Uterus (tissue), 4 donors: ENCODE data around the gene DOCK6. TPM values are rescaled to one million over a fixed set of nuclear protein-coding genes. Genes with fewer than 3 reads are reported as not detected.

Experiments
- DNase-seq, 2 donors: peaks; one replicate each; pipeline ENCODE4 v3.0.0-alpha.2; 2019 to 2020
- H3K27ac ChIP-seq, 2 donors: fragments of 200-600 bp; sonication (generic); 1 replicate in 1 of 2; 2 replicates in 1 of 2; pipeline ENCODE4 v1.5.1; 2016 to 2018
- H3K27me3 ChIP-seq, 2 donors: fragments of 200-600 bp; sonication (generic); one replicate each; pipeline ENCODE4 v1.5.1; 2018 to 2019; ENCODE audit warnings: control low read depth in 1 of 2
- H3K36me3 ChIP-seq, 2 donors: fragments of 200-600 bp; sonication (generic); one replicate each; pipeline ENCODE4 v1.5.1; 2019; ENCODE audit warnings: control low read depth in 1 of 2
- H3K4me1 ChIP-seq, 2 donors: fragments of 200-600 bp; sonication (generic); one replicate each; pipeline ENCODE4 v1.5.1; 2018 to 2019; ENCODE audit warnings: control low read depth in 1 of 2
- H3K4me3 ChIP-seq, 2 donors: fragments of 200-600 bp; sonication (generic); 1 replicate in 1 of 2; 2 replicates in 1 of 2; pipeline ENCODE4 v1.5.1; 2018 to 2019; ENCODE audit warnings: mild to moderate bottlenecking in 1 of 2
- H3K9me3 ChIP-seq, 2 donors: fragments of 200-600 bp; sonication (generic); one replicate each; pipeline ENCODE4 v1.5.1; 2019; ENCODE audit warnings: control low read depth in 1 of 2
- POLR2A ChIP-seq, 2 donors: fragments of 450-650 bp; IDR thresholded peaks; one replicate each; pipeline ENCODE4 v1.6.1; 2016; ENCODE audit warnings: antibody characterized with exemption in 2 of 2, mild to moderate bottlenecking in 1 of 2, moderate library complexity in 1 of 2
- intact Hi-C: fragments of 100-400 bp; cut with DNase I; formaldehyde crosslinking; loops from one replicate; pipeline ENCODE4 v1.15.1; 2023; ENCODE audit warnings: low total_unique reads
- total RNA-seq, 4 donors: library from RNA; depleted of rRNA in 3 of 4; stranded (reverse); fragments of >200 nt in 3 of 4; gene quantifications; one replicate each; pipeline versions ENCODE4 v1.1.0 to v1.2.4, GENCODE V29; 2014 to 2023
- TF ChIP-seq, protein P1 (sequence below), 4 experiments: fragments of 200-600 bp in 2 of 4; fragments of 450-650 bp in 2 of 4; sonication (generic) in 2 of 4; IDR thresholded peaks; one replicate each; pipeline ENCODE4 v1.5.1; 2016 to 2019; ENCODE audit warnings: antibody characterized with exemption in 4 of 4, mild to moderate bottlenecking in 2 of 4, moderate library complexity in 1 of 4
- donor health status: DM: yes; HTN: yes; CAD: no.

Gene DOCK6
- total RNA-seq, 4 donors from 2014 or later, result 13.5 to 89.4 (median 38.6) TPM

GRCh38 chr19:11221082-11221598 lies 41.2 kb downstream of the DOCK6 start:
- no peaks in the 10 kb centered on the region for H3K27me3 ChIP-seq
- no peak overlapping the region for H3K4me3 ChIP-seq
- intact Hi-C loops, result no loop called here
- H3K36me3 ChIP-seq, result no peaks in the 10 kb centered on the region
- H3K27ac ChIP-seq, result no peak overlapping the region
- no peaks in the 10 kb centered on the region for H3K4me1 ChIP-seq
- H3K9me3 ChIP-seq, result no peaks in the 10 kb centered on the region
- no peak for DNase-seq
- no peak for TF ChIP-seq POLR2A (IDR thresholded peaks at IDR 0.05)
- TF ChIP-seq, protein P1, sequence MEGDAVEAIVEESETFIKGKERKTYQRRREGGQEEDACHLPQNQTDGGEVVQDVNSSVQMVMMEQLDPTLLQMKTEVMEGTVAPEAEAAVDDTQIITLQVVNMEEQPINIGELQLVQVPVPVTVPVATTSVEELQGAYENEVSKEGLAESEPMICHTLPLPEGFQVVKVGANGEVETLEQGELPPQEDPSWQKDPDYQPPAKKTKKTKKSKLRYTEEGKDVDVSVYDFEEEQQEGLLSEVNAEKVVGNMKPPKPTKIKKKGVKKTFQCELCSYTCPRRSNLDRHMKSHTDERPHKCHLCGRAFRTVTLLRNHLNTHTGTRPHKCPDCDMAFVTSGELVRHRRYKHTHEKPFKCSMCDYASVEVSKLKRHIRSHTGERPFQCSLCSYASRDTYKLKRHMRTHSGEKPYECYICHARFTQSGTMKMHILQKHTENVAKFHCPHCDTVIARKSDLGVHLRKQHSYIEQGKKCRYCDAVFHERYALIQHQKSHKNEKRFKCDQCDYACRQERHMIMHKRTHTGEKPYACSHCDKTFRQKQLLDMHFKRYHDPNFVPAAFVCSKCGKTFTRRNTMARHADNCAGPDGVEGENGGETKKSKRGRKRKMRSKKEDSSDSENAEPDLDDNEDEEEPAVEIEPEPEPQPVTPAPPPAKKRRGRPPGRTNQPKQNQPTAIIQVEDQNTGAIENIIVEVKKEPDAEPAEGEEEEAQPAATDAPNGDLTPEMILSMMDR (IDR thresholded peaks at IDR 0.05), result no peak

- no peaks in the 10 kb centered on the region for H3K9me3 ChIP-seq
- DNase-seq, result no peak
- no peak overlapping the region for H3K4me3 ChIP-seq
- H3K4me1 ChIP-seq, result no peaks in the 10 kb centered on the region
- TF ChIP-seq, protein P1 (IDR thresholded peaks at IDR 0.05), result no peak
- TF ChIP-seq POLR2A (IDR thresholded peaks at IDR 0.05), result no peak
- no peaks in the 10 kb centered on the region for H3K36me3 ChIP-seq
- no peaks in the 10 kb centered on the region for H3K27me3 ChIP-seq
- intact Hi-C loops, result no loop called here
- no peak overlapping the region for H3K27ac ChIP-seq
These were observed 47.9 kb downstream of the DOCK6 start for GRCh38 chr19:11214387-11214786.

GRCh38 chr19:11210656-11210928 lies 51.7 kb downstream of the DOCK6 start:
- H3K27ac ChIP-seq, result no peak overlapping the region
- no peaks in the 10 kb centered on the region for H3K36me3 ChIP-seq

GRCh38 chr19:11209839-11210655 lies 52.3 kb downstream of the DOCK6 start:
- H3K36me3 ChIP-seq, result no peaks in the 10 kb centered on the region
- H3K27me3 ChIP-seq, result no peaks in the 10 kb centered on the region
- H3K4me1 ChIP-seq, result peaks cover 0 to under 1% of the 10 kb centered on the region in 2 donors
- no peak overlapping the region for H3K4me3 ChIP-seq
- no peak for DNase-seq
- intact Hi-C loops, result loop anchor here (10.0 kb wide), 1 partner anchor 175 kb away; no protein-coding TSS in a partner anchor
- TF ChIP-seq, protein P1 (IDR thresholded peaks at IDR 0.05), result no peak
- no peak for TF ChIP-seq POLR2A (IDR thresholded peaks at IDR 0.05)
- no peak overlapping the region for H3K27ac ChIP-seq
- H3K9me3 ChIP-seq, result no peaks in the 10 kb centered on the region

More at GRCh38 chr19:11210656-11210928, 51.7 kb downstream of the DOCK6 start:
- no peaks in the 10 kb centered on the region for H3K4me1 ChIP-seq
- H3K27me3 ChIP-seq, result no peaks in the 10 kb centered on the region
- DNase-seq, result no peak
- no peaks in the 10 kb centered on the region for H3K9me3 ChIP-seq
- TF ChIP-seq, protein P1 (IDR thresholded peaks at IDR 0.05), result no peak
- no peak for TF ChIP-seq POLR2A (IDR thresholded peaks at IDR 0.05)
- intact Hi-C loops, result no loop called here
- no peak overlapping the region for H3K4me3 ChIP-seq
